CD4-positive, alpha-beta T cell treated with Interleukin-6 at 100 ng/mL for 8 hours (primary cell): Measurements from ENCODE around the gene DNAH10.

Source experiments
- DNase-seq: peaks from one replicate; pipeline ENCODE4 v3.0.0-alpha.2; 2020; ENCODE audit warnings: mixed read lengths, low spot score

The DNAH10 gene

DNA sequence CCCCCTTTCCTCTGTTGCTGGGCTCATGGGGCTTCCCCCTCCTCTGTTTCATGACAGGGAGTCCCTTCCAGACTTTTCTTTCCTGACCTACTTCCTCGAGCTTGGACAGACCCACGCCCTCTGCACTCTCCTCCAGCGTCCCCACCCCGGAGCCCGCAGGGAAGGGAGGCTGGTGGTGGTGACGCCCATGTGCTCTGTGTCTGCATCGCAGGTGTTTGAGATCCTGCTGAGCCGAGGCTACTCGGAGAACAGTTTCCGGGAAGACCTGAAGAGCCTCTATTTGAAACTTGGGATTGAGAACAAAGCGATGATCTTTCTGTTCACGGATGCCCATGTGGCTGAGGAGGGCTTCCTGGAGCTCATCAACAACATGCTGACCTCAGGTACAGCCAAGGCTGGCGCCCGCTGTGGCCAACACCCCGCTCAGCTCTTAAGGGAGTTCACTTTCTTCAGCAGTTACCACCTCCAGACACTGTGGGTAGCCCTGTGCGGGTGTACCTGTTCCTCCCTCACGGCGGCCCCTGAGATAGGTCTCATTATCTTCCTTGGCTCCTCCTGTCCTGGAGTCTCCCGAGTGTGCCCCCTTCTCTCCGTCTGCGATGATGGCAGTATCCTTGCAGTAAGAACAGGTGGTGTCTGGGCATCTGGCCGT, 125.0 kb downstream of the DNAH10 start:
- DNase-seq: no peak

DNA sequence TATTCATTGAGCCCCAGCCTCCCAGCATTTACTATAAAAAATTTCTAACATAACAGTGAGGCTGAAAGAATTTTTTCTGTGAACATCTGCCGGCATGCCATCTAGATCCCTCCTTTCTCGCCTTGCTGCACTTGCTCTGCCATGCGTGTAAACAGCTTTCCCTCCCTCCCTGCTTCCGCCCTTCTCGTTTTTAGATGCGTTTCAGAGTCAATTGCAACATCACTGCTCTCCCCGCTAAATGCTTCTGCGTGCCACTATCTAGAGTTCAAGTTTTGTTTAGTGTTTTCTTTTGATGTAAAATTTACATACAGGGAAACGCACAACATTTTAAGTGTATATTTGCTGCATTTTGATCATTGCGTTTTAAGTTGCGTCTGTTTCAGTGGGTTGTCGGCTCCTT, 126.9 kb downstream of the DNAH10 start:
- no peak for DNase-seq

DNA sequence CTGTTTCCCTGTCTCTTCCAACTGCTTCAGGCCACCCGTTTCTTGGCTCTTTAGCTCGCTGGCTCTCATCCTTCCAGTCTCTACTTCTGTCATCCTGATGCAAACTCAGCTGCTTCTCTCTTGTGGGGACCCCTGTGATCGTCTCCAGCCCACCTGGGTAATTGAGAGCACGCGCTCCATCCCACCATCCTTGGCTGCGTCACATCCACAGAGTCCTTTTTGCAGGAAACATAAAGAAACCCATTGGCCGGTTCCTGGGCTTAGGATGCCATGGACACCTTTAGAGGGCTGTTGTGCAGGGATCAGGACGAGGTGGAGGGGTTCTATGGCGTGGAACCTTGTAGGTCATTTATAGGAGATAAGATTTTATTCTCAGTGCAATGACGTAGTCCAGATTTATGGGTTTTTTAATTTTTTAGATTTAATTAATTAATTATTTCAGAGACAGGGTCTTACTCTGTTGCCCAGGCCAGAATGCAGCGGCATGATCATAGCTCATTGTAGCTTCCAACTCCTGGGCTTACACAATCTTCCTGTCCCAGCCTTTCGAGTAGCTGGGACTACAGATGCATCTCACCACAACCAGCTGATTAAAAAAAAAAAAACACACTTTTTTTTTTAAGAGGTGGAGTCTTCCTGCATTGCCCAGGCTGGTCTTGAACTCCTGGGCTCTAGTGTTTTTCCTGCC, 127.9 kb downstream of the DNAH10 start:
- no peak for DNase-seq

GRCh38 chr12:123890536-123890902, 128.4 kb downstream of the DNAH10 start:
- DNase-seq: no peak

DNA sequence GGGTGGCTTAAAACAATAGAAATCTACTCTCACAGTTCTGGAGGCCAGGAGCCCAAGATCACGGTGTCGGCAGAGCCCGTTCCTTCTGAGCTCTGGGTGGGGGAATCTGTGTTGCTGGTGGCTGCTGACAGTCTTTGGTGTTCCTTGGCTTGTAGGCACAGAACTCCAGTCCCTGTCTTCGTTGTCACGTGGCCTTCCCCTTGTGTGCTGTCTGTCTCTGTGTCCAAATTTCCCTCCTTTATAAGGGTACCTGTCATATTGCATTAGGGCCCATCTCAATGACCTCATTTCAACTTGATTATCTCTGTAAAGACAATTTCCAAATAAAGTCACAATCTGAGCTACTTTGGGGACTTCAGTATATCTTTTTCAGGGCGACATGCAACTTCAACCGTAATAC, 128.9 kb downstream of the DNAH10 start:
- DNase-seq: no peak

DNA sequence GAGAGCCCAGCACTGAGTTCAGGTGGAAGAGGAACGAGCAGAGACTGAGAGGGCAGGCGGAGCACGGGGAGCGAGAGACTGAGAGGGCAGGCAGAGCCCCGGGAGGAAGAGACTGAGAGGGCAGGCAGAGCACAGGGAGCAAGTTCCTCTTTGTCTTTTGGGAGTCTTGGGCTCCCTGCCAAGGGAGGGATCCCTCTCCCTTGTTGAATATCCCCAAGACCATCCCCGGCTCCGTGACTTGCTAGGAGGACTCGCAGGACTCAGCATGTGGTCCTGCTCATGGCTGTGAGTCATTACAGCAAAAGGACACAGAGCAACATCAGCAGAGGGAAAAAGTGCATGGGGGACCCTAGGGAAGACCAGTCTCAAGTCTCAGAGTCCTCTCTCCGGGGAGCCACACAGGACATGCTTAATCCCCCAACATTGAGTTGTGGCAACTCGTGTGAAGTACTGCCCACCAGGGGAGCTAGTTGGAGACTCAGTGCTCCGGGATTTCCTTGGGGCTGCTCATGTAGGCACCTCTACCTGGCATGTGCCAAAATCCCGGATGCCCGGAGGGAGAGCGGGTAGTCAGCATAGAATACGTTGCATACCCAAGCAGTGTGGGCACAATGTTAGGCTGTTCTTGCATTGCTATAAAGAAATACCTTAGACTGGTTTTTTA, 129.5 kb downstream of the DNAH10 start:
- no peak for DNase-seq

DNA sequence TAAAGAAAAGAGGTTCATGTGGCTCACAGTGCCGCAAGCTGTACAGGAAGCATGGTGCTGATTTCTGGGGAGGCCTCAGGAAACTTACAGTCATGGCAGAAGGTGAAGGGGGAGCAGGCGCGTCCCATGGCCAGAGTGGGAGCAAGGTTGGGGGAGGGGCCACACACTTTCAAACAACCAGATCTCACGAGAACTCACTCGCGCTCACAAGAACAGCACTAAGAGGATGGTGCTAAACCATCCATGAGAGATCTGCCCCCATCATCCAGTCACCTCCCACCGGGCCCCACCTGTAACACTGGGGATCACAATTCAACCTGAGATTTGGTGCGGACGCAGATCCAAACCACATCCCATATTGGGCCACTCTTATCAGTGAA, 130.1 kb downstream of the DNAH10 start:
- DNase-seq: no peak

GRCh38 chr12:123892853-123893252, 130.8 kb downstream of the DNAH10 start:
- no peak for DNase-seq

- no peak for DNase-seq
Observed at GRCh38 chr12:123893276-123893675, 131.2 kb downstream of the DNAH10 start.

DNA sequence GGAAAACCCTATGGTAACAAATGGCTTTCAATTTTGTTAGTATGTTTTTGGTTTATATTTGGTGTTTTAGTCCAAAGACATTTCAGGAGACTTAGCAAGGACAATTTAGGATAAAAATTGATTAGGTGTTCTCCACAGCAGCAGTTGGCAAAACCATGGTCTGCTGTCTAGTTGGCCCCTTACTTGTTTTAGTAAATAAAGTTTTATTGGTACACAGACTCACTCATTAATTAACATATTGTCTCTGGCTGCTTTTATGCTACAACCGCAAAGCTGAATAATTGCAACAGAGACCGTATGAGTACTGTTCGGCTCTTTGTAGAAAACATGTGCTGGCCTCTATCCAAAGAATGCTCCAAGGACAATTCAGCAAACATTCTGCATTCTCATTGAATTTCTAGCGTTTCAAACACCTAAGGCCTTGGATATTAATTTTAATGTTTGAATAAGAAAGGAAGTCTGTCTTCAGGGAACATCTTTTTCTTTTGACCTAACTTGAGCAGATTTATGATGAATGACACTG, 132.8 kb downstream of the DNAH10 start:
- DNase-seq: no peak

- no peak for DNase-seq
Observed at GRCh38 chr12:123895451-123895850, 133.3 kb downstream of the DNAH10 start.

DNA sequence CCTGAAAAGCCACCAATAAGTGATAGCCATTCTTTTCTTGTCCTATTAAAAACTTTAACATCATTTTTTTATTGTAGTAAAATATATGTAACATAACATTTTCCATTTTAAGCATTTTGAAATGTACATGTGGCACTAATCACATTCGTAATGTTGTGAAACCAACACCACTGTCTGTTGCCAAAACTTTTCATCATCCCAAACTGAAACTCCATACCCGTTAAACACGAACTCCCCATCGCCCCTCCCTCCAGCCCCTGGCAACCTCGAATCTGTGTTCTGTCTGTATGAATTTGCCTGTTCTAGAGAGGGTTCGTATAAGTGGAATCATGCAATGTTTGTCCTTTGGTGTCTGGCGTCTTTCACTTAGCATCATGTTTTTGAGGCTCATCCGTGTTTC, 134.7 kb downstream of the DNAH10 start:
- no peak for DNase-seq

GRCh38 chr12:123897221-123897620, 135.1 kb downstream of the DNAH10 start:
- DNase-seq: no peak

GRCh38 chr12:123898673-123899072, 136.6 kb downstream of the DNAH10 start:
- DNase-seq: no peak

DNA sequence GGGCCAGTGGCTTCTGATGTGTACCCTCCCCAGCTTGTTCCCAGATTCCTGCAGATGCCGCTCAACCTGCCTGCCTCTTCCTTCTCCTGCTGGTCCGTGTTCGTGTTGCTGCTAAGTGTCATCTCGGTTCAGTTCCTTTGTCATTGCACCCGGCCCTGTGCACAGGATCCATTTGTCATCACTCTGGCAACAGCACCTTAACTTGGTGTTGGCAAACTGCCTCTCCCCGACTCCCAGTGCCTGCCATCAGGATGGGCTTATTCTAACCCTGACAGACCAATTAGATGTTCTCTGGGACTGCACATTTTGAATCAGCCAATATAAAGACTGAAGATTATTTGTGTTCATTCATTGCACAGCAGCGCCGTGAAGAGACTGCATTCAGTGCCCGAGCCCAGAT, 137.3 kb downstream of the DNAH10 start:
- no peak for DNase-seq

- DNase-seq: no peak
Observed at GRCh38 chr12:123900871-123901376, 138.8 kb downstream of the DNAH10 start.

DNA sequence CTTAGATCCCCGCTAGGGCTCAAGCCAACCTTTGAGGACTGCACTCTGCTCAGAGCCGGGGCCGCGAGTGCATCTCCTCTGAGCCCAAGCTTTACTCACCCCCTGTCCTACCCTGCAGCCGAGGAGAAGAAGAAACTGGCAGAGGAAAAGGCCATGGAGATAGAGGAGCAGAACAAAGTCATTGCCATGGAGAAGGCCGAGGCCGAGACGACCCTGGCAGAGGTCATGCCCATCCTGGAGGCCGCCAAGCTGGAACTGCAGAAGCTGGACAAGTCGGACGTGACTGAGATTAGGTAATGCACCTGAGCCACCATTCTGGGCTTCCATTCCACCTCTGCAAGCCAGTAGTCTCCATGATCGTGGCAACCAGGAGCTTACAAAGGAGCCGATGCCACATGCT, 140.7 kb downstream of the DNAH10 start:
- DNase-seq: no peak

- DNase-seq: no peak
Observed at GRCh38 chr12:123903301-123904065, 141.4 kb downstream of the DNAH10 start.

- peak; percentile 70 for DNase-seq
Observed at GRCh38 chr12:123905319-123905925, 143.3 kb downstream of the DNAH10 start.

GRCh38 chr12:123906711-123907420, 144.8 kb downstream of the DNAH10 start:
- DNase-seq: no peak
